Astrocyte (in vitro differentiated cells and primary cell): ENCODE data around the gene ZBTB21. TPM values are rescaled to one million over a fixed set of nuclear protein-coding genes. Genes with fewer than 3 reads are reported as not detected.

Experiments
- DNase-seq: peaks from one replicate; pipeline ENCODE4 v3.0.0-alpha.2; 2010; ENCODE audit warnings: low read depth
- FAIRE-seq: peaks from 2 replicates; lab custom pipeline; 2011; peaks lifted over from hg19 to GRCh38; lab: Jason Lieb, UNC
- H2AFZ ChIP-seq: 2 replicates; pipeline ENCODE4 v1.6.0; 2012; ENCODE audit warnings: low read depth, low read length, inconsistent platforms
- H3K27ac ChIP-seq: 2 replicates; pipeline ENCODE4 v1.5.1; 2011; ENCODE audit warnings: low read depth, low read length, inconsistent platforms
- H3K27me3 ChIP-seq: 2 replicates; pipeline ENCODE4 v1.6.0; 2011; ENCODE audit warnings: low read length, inconsistent platforms; ENCODE audit not compliant: insufficient read depth
- H3K36me3 ChIP-seq: 2 replicates; pipeline ENCODE4 v1.5.1; 2011; ENCODE audit warnings: low read length, inconsistent platforms; ENCODE audit not compliant: insufficient read depth
- H3K4me1 ChIP-seq: 2 replicates; pipeline ENCODE4 v1.5.1; 2011; ENCODE audit warnings: low read length, inconsistent platforms; ENCODE audit not compliant: insufficient read depth
- H3K4me2 ChIP-seq: 2 replicates; pipeline ENCODE4 v1.6.0; 2012; ENCODE audit warnings: low read length, inconsistent platforms
- H3K4me3 ChIP-seq: 2 replicates; pipeline ENCODE4 v1.5.1; 2011; ENCODE audit warnings: low read depth, mild to moderate bottlenecking, low read length, inconsistent platforms; ENCODE audit not compliant: insufficient read depth
- H3K79me2 ChIP-seq: 2 replicates; pipeline ENCODE4 v1.6.0; 2012; ENCODE audit warnings: mild to moderate bottlenecking, low read length, inconsistent platforms; ENCODE audit not compliant: insufficient read depth
- H3K9ac ChIP-seq: 2 replicates; pipeline ENCODE4 v1.6.0; 2012; ENCODE audit warnings: mild to moderate bottlenecking, low read length, inconsistent platforms
- H3K9me3 ChIP-seq: 2 replicates; pipeline ENCODE4 v1.5.1; 2012; ENCODE audit warnings: low read depth, mild to moderate bottlenecking, low read length, inconsistent platforms; ENCODE audit not compliant: insufficient read depth
- H4K20me1 ChIP-seq: 2 replicates; pipeline ENCODE4 v1.6.0; 2012; ENCODE audit warnings: low read length, inconsistent platforms; ENCODE audit not compliant: insufficient read depth
- H3K27ac Mint-ChIP-seq: one replicate; pipeline ENCODE4 v1.8.0; 2021; ENCODE audit warnings: mild to moderate bottlenecking, mixed read lengths; ENCODE audit not compliant: unreplicated experiment
- H3K27me3 Mint-ChIP-seq: one replicate; pipeline ENCODE4 v1.8.0; 2021; ENCODE audit warnings: low read depth, mixed read lengths; ENCODE audit not compliant: unreplicated experiment
- H3K36me3 Mint-ChIP-seq: one replicate; pipeline ENCODE4 v1.8.0; 2021; ENCODE audit warnings: low read depth, mixed read lengths; ENCODE audit not compliant: unreplicated experiment
- H3K4me1 Mint-ChIP-seq: one replicate; pipeline ENCODE4 v1.8.0; 2021; ENCODE audit warnings: low read depth, mixed read lengths; ENCODE audit not compliant: unreplicated experiment
- H3K4me3 Mint-ChIP-seq: one replicate; pipeline ENCODE4 v1.8.0; 2021; ENCODE audit warnings: mild to moderate bottlenecking, moderate library complexity, mixed read lengths; ENCODE audit not compliant: unreplicated experiment
- H3K9me3 Mint-ChIP-seq: one replicate; pipeline ENCODE4 v1.8.0; 2021; ENCODE audit warnings: mild to moderate bottlenecking, mixed read lengths; ENCODE audit not compliant: unreplicated experiment
- EZH2 ChIP-seq: IDR thresholded peaks from 2 replicates; pipeline ENCODE4 v1.6.1; 2012; ENCODE audit warnings: mild to moderate bottlenecking, low read length, inconsistent platforms; ENCODE audit not compliant: insufficient read depth
- total RNA-seq: library from RNA; stranded (reverse); gene quantifications from 2 replicates; pipeline ENCODE4 v1.2.1, GENCODE V29; 2021
- TF ChIP-seq, protein P1 (sequence below): IDR thresholded peaks from 2 replicates; pipeline ENCODE4 v1.5.1; 2011; ENCODE audit warnings: low read depth, mild to moderate bottlenecking, inconsistent platforms, low read length, moderate library complexity; ENCODE audit not compliant: insufficient read depth

Gene ZBTB21
- total RNA-seq, 1 donor from 2014 or later: 20.5 TPM

DNA sequence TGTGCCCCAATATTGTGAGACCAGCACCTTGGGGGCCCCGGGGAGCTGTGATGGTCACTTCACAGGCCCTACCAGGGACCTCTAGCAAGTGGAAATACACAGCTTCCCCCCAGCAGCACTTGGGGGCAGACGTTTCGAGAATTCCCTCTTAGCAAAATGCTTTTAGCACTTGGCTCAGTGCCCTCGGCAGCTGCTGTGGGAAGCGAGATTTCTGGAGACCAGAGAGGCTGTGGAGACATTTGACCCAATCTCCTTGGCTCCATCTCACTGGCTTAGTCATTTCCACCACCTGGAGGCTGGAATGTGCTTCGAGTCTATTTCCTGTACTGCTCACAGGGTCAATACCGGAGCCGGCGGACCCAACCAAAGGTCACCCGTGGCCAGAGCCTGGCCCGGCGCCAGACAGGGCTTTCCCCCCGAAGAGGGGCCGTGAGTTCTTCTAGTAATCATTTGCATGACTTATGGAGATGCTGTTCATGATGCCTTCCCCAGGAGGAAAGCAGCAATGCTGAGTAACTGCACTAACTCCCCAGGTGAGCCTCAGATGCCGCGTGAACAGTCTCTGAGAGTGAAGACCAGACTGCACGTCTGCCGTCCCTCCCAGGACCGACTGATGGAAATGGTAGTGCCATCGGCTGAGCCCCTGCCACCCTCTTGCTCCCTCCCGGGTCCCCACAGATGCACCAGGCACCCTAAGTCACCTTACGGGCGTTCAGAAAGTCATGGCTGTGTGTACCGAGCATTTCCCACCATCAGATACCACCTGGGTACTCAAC, 52.0 kb downstream of the ZBTB21 start:
- Histone ChIP-seq H3K4me3 (no peak overlapping the region), H3K9me3 (no peaks in the 10 kb centered on the region), H4K20me1 (no peaks in the 10 kb centered on the region), H3K4me2 (peak overlapping the region; percentile 64), H3K9ac (peak overlapping the region; percentile 37), H3K79me2 (peaks cover under 1% of the 10 kb centered on the region), H3K36me3 (no peaks in the 10 kb centered on the region), H3K27me3 (no peaks in the 10 kb centered on the region), H3K27ac (peak overlapping the region; percentile 73), H3K4me1 (peaks cover 34% of the 10 kb centered on the region), H2AFZ (no peak overlapping the region)
- H3K4me3 Mint-ChIP-seq: no peak overlapping the region
- peak; percentile 92 for DNase-seq
- TF ChIP-seq, protein P1, sequence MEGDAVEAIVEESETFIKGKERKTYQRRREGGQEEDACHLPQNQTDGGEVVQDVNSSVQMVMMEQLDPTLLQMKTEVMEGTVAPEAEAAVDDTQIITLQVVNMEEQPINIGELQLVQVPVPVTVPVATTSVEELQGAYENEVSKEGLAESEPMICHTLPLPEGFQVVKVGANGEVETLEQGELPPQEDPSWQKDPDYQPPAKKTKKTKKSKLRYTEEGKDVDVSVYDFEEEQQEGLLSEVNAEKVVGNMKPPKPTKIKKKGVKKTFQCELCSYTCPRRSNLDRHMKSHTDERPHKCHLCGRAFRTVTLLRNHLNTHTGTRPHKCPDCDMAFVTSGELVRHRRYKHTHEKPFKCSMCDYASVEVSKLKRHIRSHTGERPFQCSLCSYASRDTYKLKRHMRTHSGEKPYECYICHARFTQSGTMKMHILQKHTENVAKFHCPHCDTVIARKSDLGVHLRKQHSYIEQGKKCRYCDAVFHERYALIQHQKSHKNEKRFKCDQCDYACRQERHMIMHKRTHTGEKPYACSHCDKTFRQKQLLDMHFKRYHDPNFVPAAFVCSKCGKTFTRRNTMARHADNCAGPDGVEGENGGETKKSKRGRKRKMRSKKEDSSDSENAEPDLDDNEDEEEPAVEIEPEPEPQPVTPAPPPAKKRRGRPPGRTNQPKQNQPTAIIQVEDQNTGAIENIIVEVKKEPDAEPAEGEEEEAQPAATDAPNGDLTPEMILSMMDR: peak; percentile 39
- TF ChIP-seq EZH2: no peak
- no peak for FAIRE-seq
- H3K4me1 Mint-ChIP-seq: peaks cover 15% of the 10 kb centered on the region
- peak overlapping the region; percentile 66 for H3K27ac Mint-ChIP-seq
- no peaks in the 10 kb centered on the region for H3K9me3 Mint-ChIP-seq
- no peaks in the 10 kb centered on the region for H3K36me3 Mint-ChIP-seq
- peaks cover 11% of the 10 kb centered on the region for H3K27me3 Mint-ChIP-seq

DNA sequence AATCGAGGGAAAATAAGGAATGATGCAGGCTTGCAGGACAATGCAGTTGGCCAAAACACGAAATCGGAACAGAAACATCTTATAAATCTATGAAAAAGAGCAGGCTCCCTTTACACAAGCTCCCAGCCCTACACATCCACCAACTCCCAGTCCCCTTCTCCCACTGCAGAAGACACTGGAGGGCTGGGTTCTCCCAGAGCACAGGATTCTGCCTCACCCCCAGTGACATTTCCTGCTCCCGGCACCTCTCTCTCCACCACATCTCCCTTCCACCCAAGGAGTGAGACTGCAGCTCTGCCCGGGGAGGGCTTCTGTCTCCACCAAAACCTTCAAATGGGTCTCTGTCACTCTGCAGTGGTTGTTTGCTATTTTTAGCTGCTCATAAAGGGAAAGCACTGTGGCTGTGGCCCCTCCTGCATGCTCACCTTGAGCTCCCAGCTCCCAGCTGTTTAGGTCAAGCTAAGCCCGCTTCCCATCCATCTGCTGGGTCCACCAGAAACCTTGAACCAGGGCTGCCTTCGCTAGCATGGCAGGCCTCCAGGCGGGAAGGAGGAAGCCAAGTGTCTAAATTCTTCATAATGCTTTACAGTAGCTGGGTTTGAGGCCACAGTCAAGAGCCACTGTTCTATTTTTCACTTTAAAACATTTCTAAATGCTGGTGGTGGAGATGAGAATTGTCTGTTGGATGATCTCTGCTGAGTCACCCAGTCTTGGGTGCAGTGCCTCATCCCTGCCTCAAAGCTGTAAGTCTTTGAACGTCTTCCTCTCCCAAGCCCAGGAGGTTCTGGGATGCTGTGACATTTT, 53.0 kb downstream of the ZBTB21 start:
- Histone ChIP-seq H3K4me3 (no peak overlapping the region), H3K27me3 (no peaks in the 10 kb centered on the region), H4K20me1 (peaks cover 6% of the 10 kb centered on the region), H3K4me1 (peaks cover 43% of the 10 kb centered on the region), H3K9me3 (no peaks in the 10 kb centered on the region), H3K27ac (peak overlapping the region; percentile 73), H2AFZ (no peak overlapping the region), H3K36me3 (no peaks in the 10 kb centered on the region), H3K9ac (peak overlapping the region; percentile 1), H3K79me2 (peaks cover 11% of the 10 kb centered on the region), H3K4me2 (peak overlapping the region; percentile 64)
- peaks cover 22% of the 10 kb centered on the region for H3K4me1 Mint-ChIP-seq
- H3K27ac Mint-ChIP-seq: peak overlapping the region; percentile 70
- no peak for TF ChIP-seq EZH2
- TF ChIP-seq, protein P1: no peak
- H3K27me3 Mint-ChIP-seq: peaks cover 11% of the 10 kb centered on the region
- peak overlapping the region; percentile 8 for H3K4me3 Mint-ChIP-seq
- H3K9me3 Mint-ChIP-seq: peaks cover 3% of the 10 kb centered on the region
- peak; percentile 79 for DNase-seq
- no peaks in the 10 kb centered on the region for H3K36me3 Mint-ChIP-seq
- no peak for FAIRE-seq
